Nephron (organoid): ENCODE data around the gene GYPB.
"Not testable (repeated sequence)": the region's sequence is repeated elsewhere in the genome, so short reads cannot be mapped to it uniquely, and the experiment has no call there.

Experiments used
- H3K27ac Mint-ChIP-seq, 3 experiments: 2 replicates each; pipeline ENCODE4 v1.8.0; 2020; ENCODE audit warnings: mixed read lengths in 3 of 3, mild to moderate bottlenecking in 2 of 3, moderate library complexity in 1 of 3
- H3K27me3 Mint-ChIP-seq: 2 replicates; pipeline ENCODE4 v1.8.0; 2021; ENCODE audit warnings: low read depth, mild to moderate bottlenecking, moderate library complexity, mixed read lengths
- H3K36me3 Mint-ChIP-seq: 2 replicates; pipeline ENCODE4 v1.8.0; 2020; ENCODE audit warnings: low read depth, mixed read lengths
- H3K4me1 Mint-ChIP-seq: 2 replicates; pipeline ENCODE4 v1.8.0; 2020; ENCODE audit warnings: mixed read lengths
- H3K4me3 Mint-ChIP-seq, 3 experiments: 2 replicates each; pipeline ENCODE4 v1.8.0; 2020; ENCODE audit warnings: mild to moderate bottlenecking in 3 of 3, mixed read lengths in 3 of 3, moderate library complexity in 2 of 3
- H3K9me3 Mint-ChIP-seq: 2 replicates; pipeline ENCODE4 v1.8.0; 2020; ENCODE audit warnings: mixed read lengths

The GYPB gene

GRCh38 chr4:143950967-143951366, 68.2 kb downstream of the GYPB start:
- H3K9me3 Mint-ChIP-seq, H3K27ac Mint-ChIP-seq, H3K27me3 Mint-ChIP-seq, H3K4me1 Mint-ChIP-seq, H3K4me3 Mint-ChIP-seq, H3K36me3 Mint-ChIP-seq: not testable (repeated sequence)

DNA sequence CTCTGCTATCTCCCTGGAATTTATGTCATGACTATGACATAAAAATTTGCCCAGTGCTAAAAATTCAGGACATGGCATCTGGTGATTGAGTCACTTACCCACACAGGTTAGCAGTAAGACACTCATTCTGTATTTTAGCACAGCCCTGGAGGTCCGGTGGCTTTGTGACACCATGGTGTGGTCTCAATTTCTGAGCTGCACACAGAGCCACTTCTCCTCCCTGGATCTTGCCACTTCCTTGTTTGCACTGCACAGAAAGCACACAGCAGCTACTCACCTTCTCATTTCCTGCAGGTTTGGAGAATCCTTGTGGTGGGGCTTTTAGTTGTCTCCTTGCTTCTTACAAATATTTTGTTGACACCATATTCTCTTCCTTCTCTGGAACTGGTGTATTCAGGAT, 69.0 kb downstream of the GYPB start:
- H3K9me3 Mint-ChIP-seq, H3K4me1 Mint-ChIP-seq, H3K27ac Mint-ChIP-seq, H3K36me3 Mint-ChIP-seq, H3K4me3 Mint-ChIP-seq, H3K27me3 Mint-ChIP-seq: not testable (repeated sequence)

GRCh38 chr4:143947493-143947892, 71.7 kb downstream of the GYPB start:
- H3K27me3 Mint-ChIP-seq, H3K36me3 Mint-ChIP-seq, H3K27ac Mint-ChIP-seq, H3K4me3 Mint-ChIP-seq, H3K4me1 Mint-ChIP-seq, H3K9me3 Mint-ChIP-seq: not testable (repeated sequence)
